HG03565 (cell line): ENCODE data around the gene WIZ.
"Not testable (repeated sequence)": the region's sequence is repeated elsewhere in the genome, so short reads cannot be mapped to it uniquely, and the experiment has no call there.

Source experiments
- ATAC-seq: cut with Tn5 transposase; IDR thresholded peaks from one replicate; pipeline ENCODE4 v1.9.1; 2021; ENCODE audit warnings: mild to moderate bottlenecking, moderate library complexity; ENCODE audit not compliant: unreplicated experiment

The WIZ gene, protein sequence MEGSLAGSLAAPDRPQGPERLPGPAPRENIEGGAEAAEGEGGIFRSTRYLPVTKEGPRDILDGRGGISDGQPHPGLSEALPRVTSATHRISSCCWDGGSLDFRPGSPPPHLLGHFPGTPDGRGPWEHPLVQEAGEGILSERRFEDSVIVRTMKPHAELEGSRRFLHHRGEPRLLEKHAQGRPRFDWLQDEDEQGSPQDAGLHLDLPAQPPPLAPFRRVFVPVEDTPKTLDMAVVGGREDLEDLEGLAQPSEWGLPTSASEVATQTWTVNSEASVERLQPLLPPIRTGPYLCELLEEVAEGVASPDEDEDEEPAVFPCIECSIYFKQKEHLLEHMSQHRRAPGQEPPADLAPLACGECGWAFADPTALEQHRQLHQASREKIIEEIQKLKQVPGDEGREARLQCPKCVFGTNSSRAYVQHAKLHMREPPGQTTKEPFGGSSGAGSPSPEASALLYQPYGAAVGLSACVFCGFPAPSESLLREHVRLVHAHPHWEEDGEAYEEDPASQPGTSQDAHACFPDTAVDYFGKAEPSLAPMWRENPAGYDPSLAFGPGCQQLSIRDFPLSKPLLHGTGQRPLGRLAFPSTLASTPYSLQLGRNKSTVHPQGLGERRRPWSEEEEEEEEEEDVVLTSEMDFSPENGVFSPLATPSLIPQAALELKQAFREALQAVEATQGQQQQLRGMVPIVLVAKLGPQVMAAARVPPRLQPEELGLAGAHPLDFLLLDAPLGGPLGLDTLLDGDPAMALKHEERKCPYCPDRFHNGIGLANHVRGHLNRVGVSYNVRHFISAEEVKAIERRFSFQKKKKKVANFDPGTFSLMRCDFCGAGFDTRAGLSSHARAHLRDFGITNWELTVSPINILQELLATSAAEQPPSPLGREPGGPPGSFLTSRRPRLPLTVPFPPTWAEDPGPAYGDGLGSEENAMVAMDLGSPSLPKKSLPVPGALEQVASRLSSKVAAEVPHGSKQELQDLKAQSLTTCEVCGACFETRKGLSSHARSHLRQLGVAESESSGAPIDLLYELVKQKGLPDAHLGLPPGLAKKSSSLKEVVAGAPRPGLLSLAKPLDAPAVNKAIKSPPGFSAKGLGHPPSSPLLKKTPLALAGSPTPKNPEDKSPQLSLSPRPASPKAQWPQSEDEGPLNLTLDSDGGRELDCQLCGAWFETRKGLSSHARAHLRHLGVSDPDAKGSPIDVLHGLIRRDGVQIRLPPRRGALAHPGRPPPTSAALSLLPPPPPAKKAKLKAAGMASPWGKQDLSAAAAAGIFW (N-terminal part only)

DNA sequence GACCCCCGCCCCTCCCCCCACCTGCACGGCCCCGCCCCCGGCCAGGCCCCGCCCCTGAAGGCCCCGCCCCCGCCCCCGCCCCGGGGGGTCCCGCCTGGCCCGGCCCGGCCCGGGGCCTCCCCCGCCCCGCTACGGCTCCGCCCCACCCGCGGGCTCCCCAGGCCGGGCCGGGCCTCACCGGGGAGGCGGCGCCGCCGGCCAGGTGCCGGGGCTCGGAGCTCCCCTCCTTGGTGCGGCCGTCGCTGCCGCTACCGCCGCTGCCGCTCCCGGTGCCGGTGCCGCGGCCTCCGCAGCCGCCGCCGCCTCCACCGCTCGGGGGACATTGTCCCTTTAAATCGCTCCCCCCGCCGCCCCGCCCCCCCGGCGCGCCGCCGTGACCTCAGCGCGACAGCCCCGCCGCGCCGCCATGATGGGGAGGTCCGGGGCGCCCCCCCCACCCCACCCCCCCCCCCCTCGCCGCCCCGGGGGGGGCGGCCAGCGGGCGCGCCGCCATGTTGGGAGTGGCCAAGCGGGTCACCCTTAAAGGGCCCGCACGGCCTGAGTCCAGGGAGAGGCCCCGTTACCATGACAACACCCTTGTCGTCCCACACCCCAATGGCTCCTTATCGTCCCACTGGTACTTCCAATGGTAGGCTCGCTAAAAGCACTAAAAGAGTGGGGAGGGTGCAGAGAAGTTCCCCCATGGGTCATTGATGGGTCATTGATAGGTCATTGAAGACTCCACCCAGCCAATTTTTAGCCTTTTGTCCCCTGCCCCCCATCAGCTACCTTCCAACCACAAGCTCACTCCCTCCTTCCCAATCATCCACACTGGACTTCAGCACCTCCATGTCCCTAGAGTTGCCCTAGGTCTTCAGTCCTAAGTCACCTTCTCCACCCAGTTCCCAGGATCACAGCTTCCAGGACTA, at the start of gene WIZ:
WIZ (minus strand) TSS at position 337 of the 908 bp plus-strand sequence. CDS start 1,649 bp downstream, outside the sequence.
- no peak for ATAC-seq

DNA sequence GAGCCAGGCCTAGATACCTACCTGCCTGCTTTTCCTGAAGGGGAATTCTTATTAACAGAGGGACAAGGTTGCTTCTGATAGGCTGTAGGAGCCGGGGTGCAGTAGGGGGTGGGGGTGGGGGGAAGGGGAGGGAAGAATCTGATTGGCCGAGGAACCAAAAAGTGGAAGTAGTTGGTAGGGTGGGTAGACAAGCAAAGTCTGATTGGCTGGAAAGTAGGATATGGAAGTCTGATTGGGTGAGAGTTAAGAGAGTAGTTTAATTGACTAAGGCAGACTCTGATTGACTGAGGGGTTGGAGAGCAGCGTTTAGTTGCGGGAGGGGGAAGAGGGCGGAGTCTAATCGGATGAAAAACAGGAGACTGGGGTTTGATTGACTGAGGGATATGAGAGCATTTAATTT, 49.2 kb upstream of the WIZ start:
- ATAC-seq, result no peak

GRCh38 chr19:15498156-15498858, 48.6 kb upstream of the WIZ start:
- ATAC-seq, result no peak

GRCh38 chr19:15495151-15495550, 45.4 kb upstream of the WIZ start:
- no peak for ATAC-seq

- ATAC-seq, result no peak
Measured at GRCh38 chr19:15488489-15489226, 38.9 kb upstream of the WIZ start.

GRCh38 chr19:15487038-15487437, 37.3 kb upstream of the WIZ start:
- no peak for ATAC-seq

- not testable (repeated sequence) for ATAC-seq
Measured at GRCh38 chr19:15485768-15486167, 36.0 kb upstream of the WIZ start.

DNA sequence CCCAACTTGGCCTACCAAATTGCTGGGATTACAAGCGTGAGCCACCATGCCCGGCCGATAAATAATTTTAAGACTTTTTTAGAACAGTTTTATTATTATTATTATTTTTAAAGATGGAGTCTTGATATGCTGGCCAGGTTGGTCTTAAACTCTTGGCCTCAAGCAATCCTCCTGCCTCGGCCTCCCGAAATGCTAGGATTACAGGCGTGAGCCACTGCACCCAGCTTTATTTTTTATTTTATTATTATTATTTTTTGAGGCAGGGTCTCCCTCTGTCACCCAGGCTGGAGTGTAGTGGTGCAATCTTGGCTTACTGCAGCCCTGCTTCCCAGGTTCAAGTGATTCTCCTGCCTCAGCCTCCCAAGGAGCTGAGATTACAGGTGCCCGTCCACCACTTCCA, 31.2 kb upstream of the WIZ start:
- ATAC-seq, result not testable (repeated sequence)

GRCh38 chr19:15479391-15480345, 29.9 kb upstream of the WIZ start, which contains the start of gene PGLYRP2:
Gene PGLYRP2 (minus strand): TSS chr19:15479501. CDS start chr19:15479371, 130 bp downstream.
- ATAC-seq, result no peak

DNA sequence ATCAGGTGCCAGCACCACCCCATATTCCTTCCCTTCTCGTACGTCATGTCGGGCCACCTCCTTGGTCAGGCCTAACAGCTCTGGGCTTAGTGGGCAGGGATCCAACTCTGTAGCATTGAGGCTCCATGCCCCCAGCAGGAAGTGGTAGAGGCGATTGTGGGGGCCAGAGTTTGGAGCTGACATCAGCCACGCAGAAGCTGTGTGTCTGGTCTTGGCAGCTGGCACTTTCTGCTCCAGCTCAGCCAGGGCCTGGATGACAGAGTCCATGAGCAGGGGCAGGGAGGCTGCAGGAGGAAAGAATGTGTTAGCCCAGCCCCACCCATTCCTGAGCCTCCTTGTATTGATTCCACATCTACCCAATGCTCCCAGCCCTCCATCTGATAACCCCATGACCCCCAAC, 26.6 kb upstream of the WIZ start:
- ATAC-seq, result no peak

- ATAC-seq, result no peak
Measured at GRCh38 chr19:15475611-15476010, 25.9 kb upstream of the WIZ start.

DNA sequence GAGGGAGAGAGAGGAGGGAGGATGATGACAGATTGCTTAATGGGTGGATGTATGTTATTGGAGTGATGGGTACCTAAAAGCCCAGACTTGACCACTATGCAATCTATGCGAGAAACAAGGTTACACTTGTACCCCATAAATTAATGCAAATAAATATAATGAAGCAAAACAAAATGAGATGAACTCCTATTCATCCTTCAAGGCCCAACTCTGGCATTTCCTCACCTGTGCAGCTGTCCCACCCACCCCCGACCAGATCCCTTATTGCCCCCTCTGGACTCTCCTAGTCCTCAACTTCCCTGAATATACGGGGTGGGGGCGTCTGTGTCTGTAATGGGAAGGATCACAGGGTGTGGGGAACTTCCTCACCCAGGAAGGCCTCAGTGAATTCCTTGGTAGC, 25.4 kb upstream of the WIZ start:
- no peak for ATAC-seq

DNA sequence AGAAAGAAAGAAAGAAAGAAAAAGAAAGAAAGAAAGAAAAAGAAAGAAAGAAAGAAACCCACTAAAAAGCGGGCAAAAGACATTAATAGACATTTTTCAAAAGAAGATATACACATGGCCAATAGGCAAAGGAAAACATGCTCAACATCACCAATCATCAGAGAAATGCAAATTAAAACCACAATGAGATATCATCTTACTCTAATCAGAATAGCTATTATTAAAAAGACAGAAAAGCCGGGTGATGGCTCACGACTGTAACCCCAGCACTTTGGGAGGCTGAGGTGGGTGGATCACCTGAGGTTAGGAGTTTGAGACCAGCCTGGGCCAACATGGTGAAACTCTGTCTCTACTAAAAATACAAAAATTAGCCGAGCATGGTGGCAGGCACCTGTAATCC, 24.1 kb upstream of the WIZ start:
- ATAC-seq, result not testable (repeated sequence)

GRCh38 chr19:15471639-15472101, 21.9 kb upstream of the WIZ start:
- ATAC-seq, result no peak

DNA sequence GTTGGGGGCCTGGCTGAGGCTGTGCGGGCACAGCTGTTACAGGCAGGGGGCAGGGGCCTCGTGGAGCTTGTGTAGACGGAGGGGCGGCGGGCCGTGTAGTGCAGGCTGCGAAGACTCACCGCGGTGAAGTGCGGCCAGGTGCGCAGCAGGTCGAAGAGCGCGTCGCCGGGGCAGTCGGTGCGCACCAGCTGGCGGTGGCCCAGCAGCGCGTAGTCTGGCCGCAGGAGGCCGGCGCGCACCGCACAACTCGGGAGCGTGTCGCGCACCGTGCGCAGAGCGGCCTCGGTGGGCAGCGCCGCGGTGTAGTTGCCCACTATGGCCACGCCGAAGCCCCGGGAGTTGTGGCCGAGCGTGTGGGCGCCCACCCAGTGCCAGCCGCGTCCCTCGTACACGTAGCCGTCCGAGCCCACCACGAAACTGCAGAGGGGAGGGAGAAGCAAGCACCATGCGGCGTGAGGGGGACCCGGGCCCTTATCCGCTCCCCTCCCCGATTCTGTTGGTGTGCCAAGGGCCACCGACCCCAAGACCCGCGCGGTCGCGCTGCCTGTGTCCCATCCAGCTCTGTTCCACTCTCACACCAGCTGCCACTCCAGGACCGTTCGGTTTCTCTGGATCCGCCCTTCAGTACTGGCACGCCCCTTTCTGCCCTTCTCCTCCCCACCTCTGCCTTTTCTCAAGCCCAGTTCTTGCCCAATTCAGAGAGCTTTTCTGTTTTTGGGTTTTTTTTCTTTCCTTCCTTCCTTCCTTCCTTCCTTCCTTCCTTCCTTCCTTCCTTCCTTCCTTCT, 19.9 kb upstream of the WIZ start:
- no peak for ATAC-seq

DNA sequence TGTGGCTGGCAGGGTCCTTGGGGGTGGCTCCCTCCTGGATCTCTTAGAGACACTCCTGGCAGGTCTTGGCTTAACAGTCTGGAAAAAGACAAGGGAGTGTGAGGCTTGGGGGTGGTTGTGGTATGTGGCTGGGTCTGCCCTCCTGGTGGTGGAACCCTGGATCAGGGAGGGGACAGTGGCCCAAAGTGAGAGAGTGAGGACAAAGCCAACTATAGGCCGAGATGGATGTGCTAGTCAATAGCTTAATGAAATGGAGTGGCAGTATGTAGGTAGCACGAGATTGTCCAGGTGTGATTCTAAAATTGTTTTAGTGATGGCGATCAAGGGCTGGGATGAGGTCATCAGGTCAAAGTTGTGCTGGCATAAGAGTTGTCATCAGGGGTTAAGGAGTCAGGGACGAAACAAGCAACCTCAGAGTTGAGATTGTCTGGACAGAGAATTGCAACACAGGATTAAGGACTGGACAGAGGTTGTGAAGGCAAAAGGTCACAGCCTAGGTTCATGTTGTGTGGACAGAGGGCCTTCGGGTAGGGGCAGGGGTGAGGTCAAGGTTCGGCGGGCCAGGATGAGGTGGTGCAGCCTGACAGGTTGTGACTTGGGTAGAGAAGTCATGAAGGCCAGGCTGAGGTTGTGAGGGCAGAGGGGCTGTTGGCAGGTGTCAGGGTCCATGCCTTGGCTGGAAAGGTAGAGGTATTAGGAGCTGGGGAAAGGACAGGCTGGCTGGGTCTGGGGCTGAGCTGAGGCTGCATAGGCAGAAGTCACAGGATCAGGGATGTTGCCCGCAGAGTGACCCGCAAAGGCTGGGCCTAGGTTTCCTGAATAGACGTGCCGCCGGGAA, 19.1 kb upstream of the WIZ start:
- no peak for ATAC-seq
